ENCODE data around the gene RAB11A. TPM values are rescaled to one million over a fixed set of nuclear protein-coding genes. Genes with fewer than 3 reads are reported as not detected.

The RAB11A gene
- polyA plus RNA-seq, 2 of the 4 experiments (the other 2 are of a cell fraction) = 316 to 551 TPM

DNA sequence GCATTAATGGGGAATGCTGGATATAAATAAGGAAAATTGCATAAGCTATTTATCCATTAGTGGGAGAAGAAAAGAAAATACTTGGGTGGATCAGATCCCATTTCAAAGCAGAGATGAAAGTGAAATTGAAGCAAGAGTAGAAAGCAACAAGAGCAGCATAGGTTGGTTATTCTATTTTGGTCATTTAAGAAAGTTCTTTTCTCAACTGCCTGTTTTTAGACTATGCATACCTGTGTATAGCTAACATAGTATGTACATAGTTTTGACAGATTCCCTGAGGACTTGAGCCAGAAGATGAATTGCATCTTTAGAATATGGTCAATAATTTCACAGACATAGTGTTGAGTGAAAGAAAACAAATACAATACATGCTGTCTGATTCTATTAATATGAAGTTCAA is 48.2 kb upstream of the RAB11A start:
- FAIRE-seq = no peak

DNA sequence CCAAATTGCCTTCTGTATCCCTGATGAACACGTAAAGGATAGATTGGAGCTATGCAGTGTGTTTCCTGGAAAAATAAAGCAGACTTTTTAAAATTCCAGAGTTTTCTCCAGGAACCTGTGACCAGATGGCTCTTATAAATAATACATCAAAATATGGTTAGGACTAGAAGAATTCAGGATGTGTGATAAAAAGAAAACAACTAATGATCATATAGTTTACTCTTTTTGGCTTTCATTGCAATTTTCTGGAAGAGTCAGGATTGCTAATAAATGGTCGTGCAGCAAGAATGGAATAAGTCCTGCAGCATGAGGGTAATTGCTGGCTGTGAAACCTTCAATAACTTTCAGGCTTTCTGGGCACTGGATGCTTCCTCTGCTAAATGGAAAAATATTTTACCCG is 47.0 kb upstream of the RAB11A start:
- 89% methylated on average over 3 of the region's 3 CpGs for WGBS (ENCODE audit: missing lambda C conversion rate)
- ChIA-PET POLR2A (no interaction called here), CTCF (interaction anchor here (0.8 to 4.5 kb wide), 7 partner anchors 8 to 185 kb away, joined by 3 to 46 read pairs (median 12); no protein-coding TSS in a partner anchor)

More for the DNA sequence above, 48.2 kb upstream of the RAB11A start:
- H3K27ac ChIP-seq = no peak overlapping the region
- POLR2A ChIA-PET = no interaction called here
- no peak for DNase-seq (ENCODE audit: low read depth in 1 of 2, low spot score in 1 of 2)
- ATAC-seq = no peak
- no peak overlapping the region for H3K4me2 ChIP-seq
- CTCF ChIA-PET = interaction anchor here (0.8 to 3.8 kb wide), 4 partner anchors 9 to 182 kb away, joined by 3 to 17 read pairs (median 4); no protein-coding TSS in a partner anchor
- H3K4me1 ChIP-seq = peaks cover 11% of the 10 kb centered on the region
- TF ChIP-seq HEYL (CRISPR knock-in tag; IDR thresholded peaks at IDR 0.05) (no peak), FOSL2 (IDR thresholded peaks at IDR 0.05) (no peak), FOSL2 (CRISPR knock-in tag; IDR thresholded peaks at IDR 0.05) (no peak), JUNB (IDR thresholded peaks at IDR 0.05) (no peak), CEBPB (IDR thresholded peaks at IDR 0.05) (no peak), FOXS1 (CRISPR knock-in tag; IDR thresholded peaks at IDR 0.05) (no peak), CHD4 (IDR thresholded peaks at IDR 0.05; ENCODE audit: borderline replicate concordance) (no peak), HOXB13 (CRISPR knock-in tag; IDR thresholded peaks at IDR 0.05; ENCODE audit: low read depth) (no peak), MYC (IDR thresholded peaks at IDR 0.05; ENCODE audit: borderline replicate concordance, low read length) (no peak)
- TF ChIP-seq, protein P1, sequence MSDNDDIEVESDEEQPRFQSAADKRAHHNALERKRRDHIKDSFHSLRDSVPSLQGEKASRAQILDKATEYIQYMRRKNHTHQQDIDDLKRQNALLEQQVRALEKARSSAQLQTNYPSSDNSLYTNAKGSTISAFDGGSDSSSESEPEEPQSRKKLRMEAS (IDR thresholded peaks at IDR 0.05) = no peak
- TF ChIP-seq, protein P2, sequence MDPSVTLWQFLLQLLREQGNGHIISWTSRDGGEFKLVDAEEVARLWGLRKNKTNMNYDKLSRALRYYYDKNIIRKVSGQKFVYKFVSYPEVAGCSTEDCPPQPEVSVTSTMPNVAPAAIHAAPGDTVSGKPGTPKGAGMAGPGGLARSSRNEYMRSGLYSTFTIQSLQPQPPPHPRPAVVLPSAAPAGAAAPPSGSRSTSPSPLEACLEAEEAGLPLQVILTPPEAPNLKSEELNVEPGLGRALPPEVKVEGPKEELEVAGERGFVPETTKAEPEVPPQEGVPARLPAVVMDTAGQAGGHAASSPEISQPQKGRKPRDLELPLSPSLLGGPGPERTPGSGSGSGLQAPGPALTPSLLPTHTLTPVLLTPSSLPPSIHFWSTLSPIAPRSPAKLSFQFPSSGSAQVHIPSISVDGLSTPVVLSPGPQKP (IDR thresholded peaks at IDR 0.05; ENCODE audit: low read depth, low read length) = no peak
- H3K4me3 ChIP-seq = no peak overlapping the region
- H3K9me3 ChIP-seq = no peaks in the 10 kb centered on the region

More for the DNA sequence above, 47.0 kb upstream of the RAB11A start:
- no peak for DNase-seq (ENCODE audit: low read depth in 1 of 2, low spot score in 1 of 2)
- no peaks in the 10 kb centered on the region for H3K9me3 ChIP-seq
- no peak for TF ChIP-seq EHMT2 (IDR thresholded peaks at IDR 0.05; ENCODE audit: low read depth)
- TF ChIP-seq KDM1A (IDR thresholded peaks at IDR 0.05; ENCODE audit: low read depth) = no peak
- TF ChIP-seq, protein P3, sequence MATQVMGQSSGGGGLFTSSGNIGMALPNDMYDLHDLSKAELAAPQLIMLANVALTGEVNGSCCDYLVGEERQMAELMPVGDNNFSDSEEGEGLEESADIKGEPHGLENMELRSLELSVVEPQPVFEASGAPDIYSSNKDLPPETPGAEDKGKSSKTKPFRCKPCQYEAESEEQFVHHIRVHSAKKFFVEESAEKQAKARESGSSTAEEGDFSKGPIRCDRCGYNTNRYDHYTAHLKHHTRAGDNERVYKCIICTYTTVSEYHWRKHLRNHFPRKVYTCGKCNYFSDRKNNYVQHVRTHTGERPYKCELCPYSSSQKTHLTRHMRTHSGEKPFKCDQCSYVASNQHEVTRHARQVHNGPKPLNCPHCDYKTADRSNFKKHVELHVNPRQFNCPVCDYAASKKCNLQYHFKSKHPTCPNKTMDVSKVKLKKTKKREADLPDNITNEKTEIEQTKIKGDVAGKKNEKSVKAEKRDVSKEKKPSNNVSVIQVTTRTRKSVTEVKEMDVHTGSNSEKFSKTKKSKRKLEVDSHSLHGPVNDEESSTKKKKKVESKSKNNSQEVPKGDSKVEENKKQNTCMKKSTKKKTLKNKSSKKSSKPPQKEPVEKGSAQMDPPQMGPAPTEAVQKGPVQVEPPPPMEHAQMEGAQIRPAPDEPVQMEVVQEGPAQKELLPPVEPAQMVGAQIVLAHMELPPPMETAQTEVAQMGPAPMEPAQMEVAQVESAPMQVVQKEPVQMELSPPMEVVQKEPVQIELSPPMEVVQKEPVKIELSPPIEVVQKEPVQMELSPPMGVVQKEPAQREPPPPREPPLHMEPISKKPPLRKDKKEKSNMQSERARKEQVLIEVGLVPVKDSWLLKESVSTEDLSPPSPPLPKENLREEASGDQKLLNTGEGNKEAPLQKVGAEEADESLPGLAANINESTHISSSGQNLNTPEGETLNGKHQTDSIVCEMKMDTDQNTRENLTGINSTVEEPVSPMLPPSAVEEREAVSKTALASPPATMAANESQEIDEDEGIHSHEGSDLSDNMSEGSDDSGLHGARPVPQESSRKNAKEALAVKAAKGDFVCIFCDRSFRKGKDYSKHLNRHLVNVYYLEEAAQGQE (IDR thresholded peaks at IDR 0.05) = no peak
- no peak for TF ChIP-seq RARB (CRISPR knock-in tag; IDR thresholded peaks at IDR 0.05)
- TF ChIP-seq CHD2 (IDR thresholded peaks at IDR 0.05; ENCODE audit: low read length, partially characterized antibody) = no peak
- TF ChIP-seq SMC3 (IDR thresholded peaks at IDR 0.05) = no peak
- no peak for TF ChIP-seq ZFP36 (IDR thresholded peaks at IDR 0.05; ENCODE audit: borderline replicate concordance, partially characterized antibody)
- TF ChIP-seq FOSL2 (IDR thresholded peaks at IDR 0.05) = no peak
- no peak for TF ChIP-seq FOSL2 (CRISPR knock-in tag; IDR thresholded peaks at IDR 0.05)
- no peak for TF ChIP-seq HDAC2 (IDR thresholded peaks at IDR 0.05)
- no peak for TF ChIP-seq RFX5 (IDR thresholded peaks at IDR 0.05)
- TF ChIP-seq TP53 (CRISPR knock-in tag; IDR thresholded peaks at IDR 0.05) = no peak
- no peak for TF ChIP-seq ESRRA (IDR thresholded peaks at IDR 0.05; ENCODE audit: borderline replicate concordance, low read length)
- TF ChIP-seq, protein P4, sequence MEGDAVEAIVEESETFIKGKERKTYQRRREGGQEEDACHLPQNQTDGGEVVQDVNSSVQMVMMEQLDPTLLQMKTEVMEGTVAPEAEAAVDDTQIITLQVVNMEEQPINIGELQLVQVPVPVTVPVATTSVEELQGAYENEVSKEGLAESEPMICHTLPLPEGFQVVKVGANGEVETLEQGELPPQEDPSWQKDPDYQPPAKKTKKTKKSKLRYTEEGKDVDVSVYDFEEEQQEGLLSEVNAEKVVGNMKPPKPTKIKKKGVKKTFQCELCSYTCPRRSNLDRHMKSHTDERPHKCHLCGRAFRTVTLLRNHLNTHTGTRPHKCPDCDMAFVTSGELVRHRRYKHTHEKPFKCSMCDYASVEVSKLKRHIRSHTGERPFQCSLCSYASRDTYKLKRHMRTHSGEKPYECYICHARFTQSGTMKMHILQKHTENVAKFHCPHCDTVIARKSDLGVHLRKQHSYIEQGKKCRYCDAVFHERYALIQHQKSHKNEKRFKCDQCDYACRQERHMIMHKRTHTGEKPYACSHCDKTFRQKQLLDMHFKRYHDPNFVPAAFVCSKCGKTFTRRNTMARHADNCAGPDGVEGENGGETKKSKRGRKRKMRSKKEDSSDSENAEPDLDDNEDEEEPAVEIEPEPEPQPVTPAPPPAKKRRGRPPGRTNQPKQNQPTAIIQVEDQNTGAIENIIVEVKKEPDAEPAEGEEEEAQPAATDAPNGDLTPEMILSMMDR (IDR thresholded peaks at IDR 0.05) = no peak
- no peak for TF ChIP-seq JUNB (IDR thresholded peaks at IDR 0.05)
- no peak for TF ChIP-seq EP300 (IDR thresholded peaks at IDR 0.05)
- no peak for TF ChIP-seq HEYL (CRISPR knock-in tag; IDR thresholded peaks at IDR 0.05)
- H3K4me1 ChIP-seq = peaks cover 22% of the 10 kb centered on the region
- no peak for FAIRE-seq
- no peak overlapping the region for H3K27ac ChIP-seq
- H3K4me2 ChIP-seq = no peak overlapping the region
- no peak for ATAC-seq
- H3K4me3 ChIP-seq = no peak overlapping the region

All from A549 (cell line).